ENCODE results near the gene TCTN1.

GRCh38 chr12:110658878-110659277, 44.9 kb downstream of the TCTN1 start:
- no peak for TF ChIP-seq POLR2A (IDR thresholded peaks at IDR 0.05)
- TF ChIP-seq CTCF (IDR thresholded peaks at IDR 0.05) = no peak
